Esophagus squamous epithelium (tissue), 5 donors: ENCODE results near the gene SPP2. TPM values are rescaled to one million over a fixed set of nuclear protein-coding genes. Genes with fewer than 3 reads are reported as not detected.

ENCODE experiments used
- DNase-seq: peaks from one replicate; lab custom pipeline; 2025; lab: John Stamatoyannopoulos, UW
- H3K27ac ChIP-seq, 4 donors: fragments of 200-600 bp; sonication (generic); one replicate each; pipeline ENCODE4 v1.5.1; 2016 to 2019; ENCODE audit warnings: mild to moderate bottlenecking in 1 of 4
- H3K27me3 ChIP-seq, 4 donors: fragments of 200-600 bp; sonication (generic); 1 replicate in 3 of 4; 2 replicates in 1 of 4; pipeline versions ENCODE4 v1.5.1 to v1.6.0; 2017 to 2021; ENCODE audit warnings: antibody characterized with exemption in 1 of 4
- H3K36me3 ChIP-seq, 3 donors: fragments of 200-600 bp; sonication (generic); one replicate each; pipeline ENCODE4 v1.5.1; 2016 to 2019
- H3K4me1 ChIP-seq, 3 donors: fragments of 200-600 bp; sonication (generic); one replicate each; pipeline ENCODE4 v1.5.1; 2017 to 2019
- H3K4me3 ChIP-seq, 4 donors: fragments of 200-600 bp; sonication (generic); 1 replicate in 3 of 4; 2 replicates in 1 of 4; pipeline ENCODE4 v1.5.1; 2016 to 2019; ENCODE audit warnings: mild to moderate bottlenecking in 2 of 4, moderate library complexity in 1 of 4
- H3K9me3 ChIP-seq, 3 donors: fragments of 200-600 bp; sonication (generic); one replicate each; pipeline ENCODE4 v1.5.1; 2016 to 2019
- CTCF ChIP-seq, 6 experiments: fragments of 450-650 bp in 4 of 6; fragments of 200-600 bp in 2 of 6; sonication (generic) in 2 of 6; IDR thresholded peaks; one replicate each; pipeline ENCODE4 v1.5.1; 2016 to 2019; ENCODE audit warnings: antibody characterized with exemption in 6 of 6, mild to moderate bottlenecking in 4 of 6, moderate library complexity in 4 of 6
- POLR2A ChIP-seq, 4 donors: fragments of 450-650 bp; IDR thresholded peaks; one replicate each; pipeline ENCODE4 v1.6.1; 2017; ENCODE audit warnings: antibody characterized with exemption in 4 of 4, mild to moderate bottlenecking in 4 of 4, moderate library complexity in 3 of 4
- WGBS, 2 donors: methylation state at CpG; one replicate each; pipeline ENCODE4 v1.1.5; 2018; 5-methylcytosine and 5-hydroxymethylcytosine counted together
- intact Hi-C: fragments of 100-400 bp; cut with DNase I; formaldehyde crosslinking; loops from one replicate; pipeline ENCODE4 v1.15.0; 2022
- total RNA-seq, 4 donors: library from RNA; depleted of rRNA; stranded (reverse); fragments of >200 nt; gene quantifications; one replicate each; pipeline ENCODE4 v1.1.0, GENCODE V29; 2016
- donor health status: DM: yes; HTN: yes; CAD: no.

Gene SPP2
- total RNA-seq, 4 donors from 2014 or later: not detected

- WGBS, 2 donors: 32 to 33% methylated on average over 1 of the region's 1 CpG
- no peak overlapping the region for H3K27ac ChIP-seq
- H3K4me1 ChIP-seq: no peaks in the 10 kb centered on the region
- no peaks in the 10 kb centered on the region for H3K27me3 ChIP-seq
- H3K9me3 ChIP-seq: no peaks in the 10 kb centered on the region
- DNase-seq: no peak
- H3K4me3 ChIP-seq: no peak overlapping the region
- TF ChIP-seq POLR2A (IDR thresholded peaks at IDR 0.05) (no peak), CTCF (IDR thresholded peaks at IDR 0.05) (no peak)
- intact Hi-C loops: no loop called here
- H3K36me3 ChIP-seq: no peaks in the 10 kb centered on the region
Observed at GRCh38 chr2:234107861-234108260, 57.4 kb downstream of the SPP2 start.

GRCh38 chr2:234109321-234109720 lies 58.8 kb downstream of the SPP2 start:
- 74 to 83% methylated on average over 7 to 8 of the region's 8 CpGs for WGBS, 2 donors
- intact Hi-C loops: no loop called here
- DNase-seq: no peak
- no peaks in the 10 kb centered on the region for H3K9me3 ChIP-seq
- H3K4me1 ChIP-seq: no peaks in the 10 kb centered on the region
- H3K4me3 ChIP-seq: no peak overlapping the region
- TF ChIP-seq CTCF (IDR thresholded peaks at IDR 0.05): no peak
- TF ChIP-seq POLR2A (IDR thresholded peaks at IDR 0.05): no peak
- no peaks in the 10 kb centered on the region for H3K27me3 ChIP-seq
- no peaks in the 10 kb centered on the region for H3K36me3 ChIP-seq
- H3K27ac ChIP-seq: no peak overlapping the region

- Histone ChIP-seq H3K27ac (no peak overlapping the region), H3K36me3 (no peaks in the 10 kb centered on the region), H3K9me3 (no peaks in the 10 kb centered on the region), H3K27me3 (no peaks in the 10 kb centered on the region), H3K4me3 (no peak overlapping the region), H3K4me1 (no peaks in the 10 kb centered on the region)
- intact Hi-C loops: no loop called here
- TF ChIP-seq POLR2A (IDR thresholded peaks at IDR 0.05) (no peak), CTCF (IDR thresholded peaks at IDR 0.05) (no peak)
- no peak for DNase-seq
Observed at GRCh38 chr2:234110219-234110618, 59.7 kb downstream of the SPP2 start.

- intact Hi-C loops: no loop called here
- no peak for DNase-seq
- Histone ChIP-seq H3K27me3 (no peaks in the 10 kb centered on the region), H3K4me1 (no peaks in the 10 kb centered on the region), H3K36me3 (no peaks in the 10 kb centered on the region), H3K27ac (no peak overlapping the region), H3K4me3 (no peak overlapping the region), H3K9me3 (no peaks in the 10 kb centered on the region)
- no peak for TF ChIP-seq CTCF (IDR thresholded peaks at IDR 0.05)
- TF ChIP-seq POLR2A (IDR thresholded peaks at IDR 0.05): no peak
- WGBS, 2 donors: 13 to 29% methylated on average over 1 of the region's 1 CpG
Observed at GRCh38 chr2:234111523-234111922, 61.0 kb downstream of the SPP2 start.

GRCh38 chr2:234116010-234116409 lies 65.5 kb downstream of the SPP2 start:
- Histone ChIP-seq H3K9me3 (no peaks in the 10 kb centered on the region), H3K36me3 (no peaks in the 10 kb centered on the region), H3K27ac (no peak overlapping the region), H3K4me3 (no peak overlapping the region), H3K4me1 (no peaks in the 10 kb centered on the region), H3K27me3 (no peaks in the 10 kb centered on the region)
- no peak for DNase-seq
- intact Hi-C loops: no loop called here
- 19 to 43% methylated on average over 4 of the region's 4 CpGs for WGBS, 2 donors
- no peak for TF ChIP-seq CTCF (IDR thresholded peaks at IDR 0.05)
